H9 (cell line): ENCODE data around the gene EIF4A3. TPM values are rescaled to one million over a fixed set of nuclear protein-coding genes. Genes with fewer than 3 reads are reported as not detected.
A peak's percentile ranks its signal among the peaks of the same experiment; 100 is the strongest.

Source experiments
- DNase-seq: peaks from one replicate; pipeline ENCODE4 v3.0.0-alpha.2; 2017
- H2AFZ ChIP-seq: one replicate; pipeline ENCODE4 v1.6.1; 2013; ENCODE audit warnings: mild to moderate bottlenecking, low read length, control low read depth, moderate library complexity
- H2AK5ac ChIP-seq: 2 replicates; pipeline ENCODE4 v1.6.1; 2013; ENCODE audit warnings: low read length, control low read depth, mixed read lengths; ENCODE audit not compliant: insufficient read length
- H2BK120ac ChIP-seq: one replicate; pipeline ENCODE4 v1.6.1; 2013; ENCODE audit warnings: low read depth, mild to moderate bottlenecking, low read length, control low read depth, inconsistent platforms; ENCODE audit not compliant: poor library complexity, severe bottlenecking
- H2BK12ac ChIP-seq: 2 replicates; pipeline ENCODE4 v1.6.1; 2013; ENCODE audit warnings: low read length, control low read depth, mixed read lengths, low read depth; ENCODE audit not compliant: insufficient read length
- H2BK15ac ChIP-seq: 2 replicates; pipeline ENCODE4 v1.6.1; 2013; ENCODE audit warnings: low read depth, low read length, control low read depth
- H2BK20ac ChIP-seq: one replicate; pipeline ENCODE4 v1.6.1; 2013; ENCODE audit warnings: low read depth, mild to moderate bottlenecking, low read length, control low read depth, inconsistent platforms; ENCODE audit not compliant: poor library complexity, severe bottlenecking
- H2BK5ac ChIP-seq: 2 replicates; pipeline ENCODE4 v1.6.1; 2013; ENCODE audit warnings: low read length, control low read depth, mixed read lengths; ENCODE audit not compliant: insufficient read length
- H3K14ac ChIP-seq: 2 replicates; pipeline ENCODE4 v1.6.1; 2013; ENCODE audit warnings: low read length, control low read depth; ENCODE audit not compliant: insufficient read depth
- H3K18ac ChIP-seq: 2 replicates; pipeline ENCODE4 v1.6.1; 2013; ENCODE audit warnings: low read depth, mild to moderate bottlenecking, mixed read lengths, low read length, control low read depth; ENCODE audit not compliant: insufficient read length
- H3K23ac ChIP-seq: 2 replicates; pipeline ENCODE4 v1.6.1; 2013; ENCODE audit warnings: low read length, control low read depth, mixed read lengths, low read depth; ENCODE audit not compliant: insufficient read length
- H3K23me2 ChIP-seq: 2 replicates; pipeline ENCODE4 v1.6.1; 2013; ENCODE audit warnings: low read depth, mild to moderate bottlenecking, mixed read lengths, low read length, control low read depth; ENCODE audit not compliant: insufficient read length, poor library complexity, severe bottlenecking
- H3K27ac ChIP-seq: 2 replicates; pipeline ENCODE4 v1.5.1; 2013; ENCODE audit warnings: low read length, control low read depth, mixed read lengths, low read depth; ENCODE audit not compliant: insufficient read length
- H3K27me3 ChIP-seq: 2 replicates; pipeline ENCODE4 v1.6.1; 2013; ENCODE audit warnings: low read length, control low read depth, inconsistent platforms; ENCODE audit not compliant: insufficient read depth
- H3K4ac ChIP-seq: 2 replicates; pipeline ENCODE4 v1.6.1; 2013; ENCODE audit warnings: low read depth, mild to moderate bottlenecking, control low read depth, inconsistent platforms, low read length, moderate library complexity
- H3K4me1 ChIP-seq: 2 replicates; pipeline ENCODE4 v1.6.1; 2013; ENCODE audit warnings: low read length, control low read depth, inconsistent platforms; ENCODE audit not compliant: insufficient read depth
- H3K4me2 ChIP-seq: 2 replicates; pipeline ENCODE4 v1.6.1; 2013; ENCODE audit warnings: low read length, control low read depth, mixed read lengths; ENCODE audit not compliant: insufficient read length, insufficient read depth
- H3K56ac ChIP-seq: 2 replicates; pipeline ENCODE4 v1.6.1; 2013; ENCODE audit warnings: low read depth, mild to moderate bottlenecking, mixed read lengths, low read length, control low read depth; ENCODE audit not compliant: insufficient read length
- H3K79me1 ChIP-seq: 2 replicates; pipeline ENCODE4 v1.6.1; 2013; ENCODE audit warnings: low read depth, mild to moderate bottlenecking, moderate library complexity, low read length, control low read depth, inconsistent platforms; ENCODE audit not compliant: insufficient read depth, poor library complexity, severe bottlenecking
- H3K79me2 ChIP-seq: 2 replicates; pipeline ENCODE4 v1.6.1; 2013; ENCODE audit warnings: low read length, control low read depth, inconsistent platforms; ENCODE audit not compliant: insufficient read depth
- H3K9ac ChIP-seq: 2 replicates; pipeline ENCODE4 v1.6.1; 2013; ENCODE audit warnings: low read length, control low read depth, mixed read lengths; ENCODE audit not compliant: insufficient read length; ENCODE audit errors: extremely low read depth
- H3K9me3 ChIP-seq: one replicate; pipeline ENCODE4 v1.6.1; 2013; ENCODE audit warnings: low read depth, low read length, inconsistent platforms; ENCODE audit not compliant: control insufficient read depth
- H3T11ph ChIP-seq: one replicate; pipeline ENCODE4 v1.6.1; 2013; ENCODE audit warnings: mild to moderate bottlenecking, low read length, control low read depth, inconsistent platforms
- H4K20me1 ChIP-seq: one replicate; pipeline ENCODE4 v1.6.1; 2013; ENCODE audit not compliant: control insufficient read depth, insufficient read length, insufficient read depth
- H4K5ac ChIP-seq: 2 replicates; pipeline ENCODE4 v1.6.1; 2013; ENCODE audit warnings: low read depth, mild to moderate bottlenecking, mixed read lengths, low read length, control low read depth; ENCODE audit not compliant: insufficient read length
- H4K8ac ChIP-seq: replicated peaks from 2 replicates; pipeline ENCODE4 v1.6.1; 2013; ENCODE audit warnings: low read length, control low read depth, mixed read lengths, low read depth; ENCODE audit not compliant: insufficient read length
- H4K91ac ChIP-seq: 2 replicates; pipeline ENCODE4 v1.6.1; 2013; ENCODE audit warnings: low read depth, mild to moderate bottlenecking, moderate library complexity, mixed read lengths, low read length, control low read depth; ENCODE audit not compliant: insufficient read length
- H3K27ac Mint-ChIP-seq, 3 experiments: 2 replicates in 2 of 3; 3 replicates in 1 of 3; pipeline ENCODE4 v1.8.0; 2020 to 2021; ENCODE audit warnings: mixed read lengths in 3 of 3, mild to moderate bottlenecking in 1 of 3, moderate library complexity in 1 of 3
- H3K27me3 Mint-ChIP-seq: 2 replicates; pipeline ENCODE4 v1.8.0; 2021; ENCODE audit warnings: low read depth, mild to moderate bottlenecking, moderate library complexity, mixed read lengths
- H3K36me3 Mint-ChIP-seq, 3 experiments: 2 replicates in 2 of 3; 3 replicates in 1 of 3; pipeline ENCODE4 v1.8.0; 2020 to 2021; ENCODE audit warnings: low read depth in 3 of 3, mixed read lengths in 3 of 3; ENCODE audit not compliant: insufficient read depth in 1 of 3
- H3K4me1 Mint-ChIP-seq, 2 experiments: 2 replicates each; pipeline ENCODE4 v1.8.0; 2020; ENCODE audit warnings: mixed read lengths in 2 of 2
- H3K4me3 Mint-ChIP-seq, 2 experiments: 2 replicates in 1 of 2; 3 replicates in 1 of 2; pipeline ENCODE4 v1.8.0; 2020 to 2021; ENCODE audit warnings: mild to moderate bottlenecking in 2 of 2, mixed read lengths in 2 of 2, moderate library complexity in 1 of 2
- H3K9me3 Mint-ChIP-seq, 2 experiments: 2 replicates in 1 of 2; 3 replicates in 1 of 2; pipeline ENCODE4 v1.8.0; 2020; ENCODE audit warnings: mild to moderate bottlenecking in 2 of 2, mixed read lengths in 2 of 2, moderate library complexity in 1 of 2
- CTCF ChIP-seq: fragments of 200-600 bp; sonication (generic); conservative IDR thresholded peaks from 3 replicates; pipeline ENCODE4 v1.8.0; 2021; ENCODE audit warnings: antibody characterized with exemption, mild to moderate bottlenecking
- WGBS: extraction: QIAGEN DNeasy Blood & Tissue Kit; methylation state at CpG from one replicate; pipeline ENCODE4 v1.1.7; 2013; ENCODE audit warnings: missing lambda C conversion rate, low lambda C conversion rate, mixed read lengths; ENCODE audit not compliant: insufficient read length; ENCODE audit errors: extremely low coverage; 5-methylcytosine and 5-hydroxymethylcytosine counted together
- total RNA-seq: library from RNA; stranded (reverse); gene quantifications from 2 replicates; pipeline ENCODE4 v1.2.1, GENCODE V29; 2021

Gene EIF4A3
- total RNA-seq, 1 experiment from 2014 or later: 162 TPM

DNA sequence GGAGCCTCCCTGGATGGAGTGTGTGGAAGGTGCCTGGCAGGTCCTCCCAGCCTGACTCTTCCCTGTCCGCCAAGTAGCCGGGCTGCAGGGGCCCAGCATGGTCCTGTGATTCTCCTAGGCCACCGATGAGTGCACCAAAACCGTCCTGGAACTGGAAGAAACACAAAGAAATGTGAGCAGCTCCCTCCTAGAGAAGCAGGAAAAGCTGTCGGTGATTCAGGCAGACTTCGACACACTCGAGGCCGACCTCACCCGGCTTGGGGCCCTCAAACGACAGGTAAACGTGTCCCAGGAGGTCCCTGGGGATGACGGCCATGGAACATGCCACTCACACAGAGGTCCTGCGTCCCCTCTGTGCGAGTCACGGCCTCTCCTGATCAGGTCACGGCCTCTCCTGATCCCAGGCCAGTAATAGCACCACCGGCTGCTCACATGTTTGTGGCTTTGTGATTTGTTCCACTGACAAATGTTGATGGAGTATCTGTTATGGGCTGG lies 49.8 kb downstream of the EIF4A3 start:
- Histone ChIP-seq H2AFZ (no peak overlapping the region), H3K14ac (no peak overlapping the region; the same call in 1 of the 2 replicates), H3T11ph (no peak overlapping the region), H2BK5ac (no peak overlapping the region), H3K4ac (no peak overlapping the region), H2BK12ac (no peak overlapping the region), H3K9me3 (no peaks in the 10 kb centered on the region), H4K8ac (no peak overlapping the region), H3K27me3 (no peaks in the 10 kb centered on the region; the same call in 1 of the 2 replicates), H3K9ac (no peak overlapping the region), H3K23ac (no peak overlapping the region), H4K91ac (no peak overlapping the region), H3K18ac (no peak overlapping the region), H3K27ac (no peak overlapping the region), H3K4me2 (no peak overlapping the region), H2BK15ac (no peak overlapping the region), H3K56ac (no peak overlapping the region), H3K23me2 (peaks cover 6% of the 10 kb centered on the region), H2BK20ac (no peak overlapping the region), H3K79me2 (no peaks in the 10 kb centered on the region), H4K20me1 (no peaks in the 10 kb centered on the region), H2AK5ac (no peak overlapping the region), H2BK120ac (no peak overlapping the region), H3K79me1 (no peaks in the 10 kb centered on the region), H4K5ac (no peak overlapping the region), H3K4me1 (no peaks in the 10 kb centered on the region; the same call in 1 of the 2 replicates)
- Mint-ChIP-seq H3K4me3 (no peak overlapping the region; a peak in 1 of 5 replicates), H3K27ac (peak overlapping the region in 1 of 3 experiments; percentile 85; a peak in 1 of 7 replicates), H3K4me1 (peaks cover 5 to 7% of the 10 kb centered on the region in 2 experiments), H3K9me3 (no peaks in the 10 kb centered on the region), H3K36me3 (no peaks in the 10 kb centered on the region; a peak in 2 of 7 replicates), H3K27me3 (peaks cover 16% of the 10 kb centered on the region)
- TF ChIP-seq CTCF: no peak
- DNase-seq: no peak
- WGBS: no CpG with 5 or more reads among the region's 17 CpGs
